Mucosa of gallbladder (tissue), 1 donor: ENCODE measurements around the gene KRT15. TPM values are rescaled to one million over a fixed set of nuclear protein-coding genes. Genes with fewer than 3 reads are reported as not detected.

ENCODE experiments used
- DNase-seq: peaks from one replicate; pipeline ENCODE4 v3.0.0-alpha.2; 2020; ENCODE audit warnings: low spot score
- total RNA-seq: library from RNA; stranded (reverse); gene quantifications from one replicate; pipeline ENCODE4 v1.2.1, GENCODE V29; 2021
- donor health status: DM: no; HTN: no; CAD: no.

KRT15 gene
- 5.6 TPM for total RNA-seq

GRCh38 chr17:41518789-41519449 lies at the start of gene KRT15:
Gene KRT15, minus strand, starts transcription at chr17:41518890. Its CDS starts 63 bp downstream, at chr17:41518827.
- DNase-seq, result no peak

DNA sequence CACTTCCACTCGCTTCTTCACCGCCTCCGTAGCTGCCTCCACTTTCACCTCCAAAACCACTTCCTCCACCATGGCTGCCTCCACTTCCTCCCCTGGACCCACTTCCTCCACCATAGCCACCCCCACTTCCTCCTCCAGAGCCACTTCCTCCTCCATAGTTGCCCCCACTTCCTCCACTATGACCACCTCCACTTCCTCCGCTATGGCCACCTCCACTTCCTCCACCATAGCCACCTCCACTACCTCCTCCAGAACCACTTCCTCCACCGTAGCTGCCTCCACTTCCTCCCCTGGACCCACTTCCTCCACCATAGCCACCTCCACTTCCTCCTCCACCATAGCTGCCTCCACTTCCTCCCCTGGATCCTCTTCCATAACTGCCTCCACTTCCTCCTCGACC lies 48.6 kb upstream of the KRT15 start:
- no peak for DNase-seq

- no peak for DNase-seq
Measured at GRCh38 chr17:41565338-41565737, 46.6 kb upstream of the KRT15 start.

GRCh38 chr17:41563607-41564170 lies 45.0 kb upstream of the KRT15 start:
- DNase-seq, result no peak

GRCh38 chr17:41561554-41561953 lies 42.9 kb upstream of the KRT15 start:
- DNase-seq, result no peak

- no peak for DNase-seq
Measured at GRCh38 chr17:41559548-41559947, 40.9 kb upstream of the KRT15 start.

DNA sequence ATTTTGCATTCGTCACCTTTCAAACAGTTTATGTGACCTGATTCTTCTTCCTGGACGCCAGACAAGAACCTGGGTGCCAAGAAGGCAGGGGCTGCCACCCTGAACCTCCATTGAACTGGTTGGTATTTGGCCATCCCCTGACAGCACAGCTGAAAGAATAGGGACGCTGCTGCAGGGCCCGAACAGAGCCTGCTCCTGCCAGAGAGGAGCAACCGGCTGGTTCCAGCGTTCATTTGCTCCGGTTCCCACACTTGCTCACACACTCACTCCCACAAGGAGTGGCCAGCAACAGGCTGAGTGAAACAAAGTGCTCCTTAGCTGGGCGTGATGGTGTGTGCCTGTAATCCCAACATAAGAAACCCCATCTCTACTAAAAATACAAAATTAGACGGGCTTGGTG lies 38.2 kb upstream of the KRT15 start:
- DNase-seq, result no peak

- no peak for DNase-seq
Measured at GRCh38 chr17:41556306-41556705, 37.6 kb upstream of the KRT15 start.

DNA sequence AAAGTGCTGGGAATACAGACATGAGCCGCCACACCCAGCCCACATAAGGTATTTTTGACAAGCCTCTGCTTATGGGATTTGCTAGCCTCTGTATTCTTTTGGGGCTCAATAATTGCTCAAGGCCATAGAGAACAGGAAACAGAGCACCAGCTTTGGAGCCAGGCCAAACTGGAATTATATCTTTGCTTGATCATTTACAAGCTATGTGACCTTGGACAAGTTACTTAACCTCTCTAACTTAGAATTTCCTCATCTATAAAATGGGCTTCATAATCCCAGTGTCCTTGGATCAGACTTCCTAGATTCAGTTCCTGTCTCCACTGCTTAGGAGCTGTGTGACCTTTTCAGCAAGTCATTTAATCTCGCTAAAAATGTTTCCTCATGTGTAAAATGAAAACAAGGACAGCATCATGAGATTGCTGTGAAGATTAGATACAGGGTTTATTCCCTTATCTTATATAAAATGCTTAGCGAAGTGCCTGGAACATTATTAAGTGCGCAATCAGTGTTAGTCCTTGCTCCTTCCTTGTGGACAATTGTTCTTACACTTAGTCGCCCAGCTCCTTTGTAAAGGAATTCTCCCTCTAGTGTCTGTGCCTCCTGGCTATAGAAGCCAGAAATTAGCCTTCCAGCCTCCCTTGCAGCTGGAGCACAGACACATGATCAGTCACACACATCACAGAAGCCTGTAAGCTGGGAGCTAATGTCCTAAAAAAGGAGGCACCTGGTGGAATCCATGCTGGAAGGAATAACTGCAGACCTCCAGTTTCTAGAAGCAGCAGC lies 36.6 kb upstream of the KRT15 start:
- no peak for DNase-seq

DNA sequence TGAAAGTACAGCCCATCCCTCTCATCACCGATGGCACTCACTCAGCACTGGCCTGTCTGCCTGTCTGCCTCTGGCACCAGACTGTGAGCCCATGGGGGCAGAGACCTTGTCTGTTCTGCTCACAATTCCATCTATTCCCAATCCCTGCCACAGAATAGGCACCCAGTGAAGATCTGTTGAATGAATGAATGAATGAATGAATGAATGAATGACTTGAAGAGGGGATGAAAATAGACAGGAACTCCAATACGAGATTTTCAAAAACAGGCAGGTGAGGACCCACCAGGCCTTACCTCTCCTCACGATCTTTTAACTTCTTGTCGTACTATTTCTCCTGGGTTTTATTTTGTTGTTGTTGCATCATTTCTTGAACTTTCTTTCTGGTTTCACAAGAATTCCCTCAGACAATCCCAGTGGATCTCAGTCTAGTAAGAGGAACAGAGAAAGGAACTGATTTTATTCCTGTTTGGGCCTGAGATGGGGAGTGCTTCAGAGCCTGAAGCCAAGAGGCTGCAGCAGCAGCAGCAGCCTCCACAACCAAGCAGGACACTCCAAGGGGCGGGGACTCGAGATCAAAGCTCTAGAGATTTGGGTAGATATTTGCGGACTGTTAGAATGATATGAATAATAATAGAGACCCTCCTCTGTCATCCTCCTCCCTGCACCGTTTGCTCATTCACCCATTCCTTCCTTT lies 35.4 kb upstream of the KRT15 start:
- DNase-seq, result no peak

- DNase-seq, result no peak
Measured at GRCh38 chr17:41553176-41553575, 34.5 kb upstream of the KRT15 start.

DNA sequence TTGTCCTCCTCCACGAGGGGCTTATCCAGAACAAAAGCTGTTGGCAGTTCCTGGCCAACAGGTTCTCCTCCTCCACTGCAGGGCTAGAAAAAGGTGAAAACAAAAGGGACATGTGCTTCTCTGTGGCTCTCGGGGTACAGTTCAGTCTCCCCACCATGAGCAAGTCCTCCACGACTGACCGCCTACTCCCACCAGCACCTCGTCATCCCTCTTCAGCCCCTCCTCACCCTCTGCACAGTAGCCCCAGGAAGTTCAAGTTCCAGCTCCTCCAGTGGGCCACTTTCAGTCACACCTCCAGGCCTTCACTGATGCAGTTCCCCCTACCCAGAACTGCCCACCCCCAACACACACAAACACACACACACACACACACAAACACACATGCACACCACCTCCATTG lies 33.8 kb upstream of the KRT15 start:
- no peak for DNase-seq

GRCh38 chr17:41551365-41551764 lies 32.7 kb upstream of the KRT15 start:
- no peak for DNase-seq

GRCh38 chr17:41549596-41550039 lies 30.9 kb upstream of the KRT15 start:
- peak; percentile 61 for DNase-seq

DNA sequence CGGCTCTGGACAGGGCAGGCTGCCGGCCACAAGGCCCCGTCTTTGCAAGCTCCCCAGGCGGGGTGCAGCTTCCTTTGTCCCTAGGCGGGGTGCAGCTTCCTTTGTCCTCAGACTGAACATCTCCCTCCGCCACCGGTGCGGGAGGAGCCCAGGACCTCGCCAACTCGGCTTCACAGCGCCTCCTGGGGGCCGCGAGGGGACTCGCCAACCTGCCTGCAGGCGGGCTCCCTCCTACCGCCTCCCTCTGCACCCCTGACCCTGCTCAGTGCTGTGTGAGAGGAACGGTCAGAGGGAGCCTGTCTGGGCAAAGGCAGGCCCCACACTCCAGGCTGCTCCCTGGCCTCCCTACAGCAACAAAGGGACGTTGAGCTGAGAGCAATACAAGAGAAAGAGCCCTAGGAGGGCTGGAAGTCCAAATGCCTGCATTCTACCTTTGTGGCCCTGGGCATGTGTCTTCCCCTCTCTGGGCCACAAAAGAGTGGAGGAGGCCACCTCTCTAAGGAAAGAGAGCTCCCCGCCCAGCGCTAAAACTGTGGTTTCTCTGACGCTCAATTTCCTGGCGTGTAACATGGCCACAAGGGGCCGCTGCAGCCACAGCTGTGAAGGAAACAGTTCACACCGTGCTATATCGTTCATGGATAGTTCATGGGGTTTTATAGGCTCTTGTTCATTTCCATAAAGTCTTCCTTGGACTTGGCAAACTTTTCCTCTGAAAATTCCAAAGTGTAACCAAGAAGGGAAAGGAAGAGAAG lies 30.3 kb upstream of the KRT15 start:
- DNase-seq, result peak; percentile 89

GRCh38 chr17:41547921-41548843 lies 29.5 kb upstream of the KRT15 start:
- DNase-seq, result peak; percentile 90

- DNase-seq, result no peak
Measured at GRCh38 chr17:41547378-41547841, 28.7 kb upstream of the KRT15 start.

GRCh38 chr17:41546819-41547218 lies 28.1 kb upstream of the KRT15 start:
- DNase-seq, result no peak

DNA sequence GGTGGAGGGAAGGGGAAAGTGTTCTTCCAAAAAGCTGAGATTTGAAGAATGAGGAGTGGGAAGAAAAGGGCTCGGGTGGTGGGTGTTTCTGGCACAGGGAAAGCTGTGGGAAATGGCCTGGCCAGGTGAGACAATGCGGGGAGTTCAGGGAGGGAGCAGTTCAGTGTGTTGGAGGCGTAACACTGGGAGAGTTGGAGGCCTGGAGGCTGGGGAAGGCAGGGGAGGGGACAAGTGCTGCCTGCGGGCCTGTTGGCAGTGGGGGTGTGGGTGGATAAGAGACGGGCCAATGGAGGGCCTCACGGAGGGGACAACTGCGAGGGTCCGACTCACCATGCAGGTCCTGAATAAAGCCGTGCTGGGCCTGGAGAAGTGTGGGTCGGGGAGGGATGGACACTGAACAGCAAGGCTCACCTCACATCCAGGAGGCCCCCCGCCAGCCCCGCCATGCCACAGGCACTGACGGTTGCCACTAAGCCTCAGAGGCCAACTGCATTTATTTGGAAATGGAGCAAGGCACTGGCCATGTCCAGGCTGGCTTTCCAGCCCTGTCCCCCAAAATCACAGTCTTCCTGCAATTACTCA lies 27.2 kb upstream of the KRT15 start:
- DNase-seq, result no peak

DNA sequence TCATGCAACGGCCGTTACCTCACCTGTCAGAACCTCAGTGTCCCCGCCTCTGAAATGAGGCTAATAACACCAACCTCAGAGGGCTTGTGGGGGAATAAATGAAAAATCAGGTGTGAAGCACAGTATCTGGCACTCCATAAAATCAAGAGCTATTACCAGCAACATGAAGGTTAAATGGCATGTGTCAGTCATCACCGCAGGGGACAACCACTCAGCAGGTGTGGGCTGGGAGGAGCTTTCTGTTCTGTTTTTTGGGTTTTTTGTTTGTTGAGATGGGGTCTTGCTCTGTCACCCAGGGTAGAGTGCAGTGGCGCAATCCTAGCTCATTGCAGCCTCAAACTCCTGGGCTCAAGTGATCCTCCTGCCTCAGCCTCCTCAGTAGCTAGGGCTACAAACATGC lies 26.2 kb upstream of the KRT15 start:
- DNase-seq, result no peak
